GM21447 (cell line): ENCODE data around the gene POC1B.

ENCODE experiments used
- ATAC-seq: cut with Tn5 transposase; IDR thresholded peaks from one replicate; pipeline ENCODE4 v1.9.1; 2021; ENCODE audit not compliant: unreplicated experiment

The POC1B gene

GRCh38 chr12:89525824-89526770 is at the start of gene POC1B:
Gene POC1B (minus strand): TSS chr12:89526047. CDS start chr12:89525895, 152 bp downstream.
- ATAC-seq: peak; percentile 67

GRCh38 chr12:89575374-89575773 is 49.5 kb upstream of the POC1B start:
- no peak for ATAC-seq

GRCh38 chr12:89574736-89575208 is 48.9 kb upstream of the POC1B start:
- ATAC-seq: no peak

- ATAC-seq: no peak
These were observed 47.4 kb upstream of the POC1B start for GRCh38 chr12:89573051-89573810.

- no peak for ATAC-seq
These were observed 45.8 kb upstream of the POC1B start for GRCh38 chr12:89571491-89572195.

GRCh38 chr12:89568484-89568883 is 42.6 kb upstream of the POC1B start:
- no peak for ATAC-seq

- no peak for ATAC-seq
These were observed 41.9 kb upstream of the POC1B start for GRCh38 chr12:89567691-89568239.

GRCh38 chr12:89566615-89567014 is 40.8 kb upstream of the POC1B start:
- ATAC-seq: no peak

- ATAC-seq: no peak
These were observed 39.2 kb upstream of the POC1B start for GRCh38 chr12:89565002-89565401.

- ATAC-seq: no peak
These were observed 33.9 kb upstream of the POC1B start for GRCh38 chr12:89559753-89560152.

- no peak for ATAC-seq
These were observed 31.1 kb upstream of the POC1B start for GRCh38 chr12:89556976-89557375.

- no peak for ATAC-seq
These were observed 26.5 kb upstream of the POC1B start for GRCh38 chr12:89552376-89552775.

- no peak for ATAC-seq
These were observed 25.9 kb upstream of the POC1B start for GRCh38 chr12:89551747-89552146.

- no peak for ATAC-seq
These were observed 21.3 kb upstream of the POC1B start for GRCh38 chr12:89547101-89547500.

- ATAC-seq: no peak
These were observed 20.3 kb upstream of the POC1B start for GRCh38 chr12:89546151-89546550.

- ATAC-seq: peak; percentile 50
These were observed 18.9 kb upstream of the POC1B start for GRCh38 chr12:89544681-89545184.

- ATAC-seq: no peak
These were observed 18.2 kb upstream of the POC1B start for GRCh38 chr12:89544022-89544421.

- ATAC-seq: peak; percentile 84
These were observed 17.2 kb upstream of the POC1B start for GRCh38 chr12:89542912-89543592.

GRCh38 chr12:89542236-89542635 is 16.4 kb upstream of the POC1B start:
- no peak for ATAC-seq

- no peak for ATAC-seq
These were observed 14.7 kb upstream of the POC1B start for GRCh38 chr12:89540586-89540985.
